Posterior cingulate gyrus (tissue), 11 donors: ENCODE data around the gene PTBP3.
"Not testable (repeated sequence)": the region's sequence is repeated elsewhere in the genome, so short reads cannot be mapped to it uniquely, and the experiment has no call there.

Experiments used
- DNase-seq, 10 donors: peaks; one replicate each; pipeline versions ENCODE4 v3.0.0 to v3.0.0-alpha.2; 2020 to 2021; ENCODE audit warnings: mixed read lengths in 3 of 10
- intact Hi-C: fragments of 100-400 bp; cut with DNase I; formaldehyde crosslinking; loops from one replicate; pipeline ENCODE4 v1.15.1; 2023

The PTBP3 gene

GRCh38 chr9:112365257-112365656 lies 31.8 kb upstream of the PTBP3 start:
- DNase-seq: not testable (repeated sequence)
- intact Hi-C loops: loop anchor here (10.0 kb wide), 1 partner anchor 600 kb away; no protein-coding TSS in a partner anchor

- DNase-seq: no peak
- intact Hi-C loops: loop anchor here (10.0 kb wide), 1 partner anchor 600 kb away; no protein-coding TSS in a partner anchor
Observed at GRCh38 chr9:112364761-112365160, 31.3 kb upstream of the PTBP3 start.

DNA sequence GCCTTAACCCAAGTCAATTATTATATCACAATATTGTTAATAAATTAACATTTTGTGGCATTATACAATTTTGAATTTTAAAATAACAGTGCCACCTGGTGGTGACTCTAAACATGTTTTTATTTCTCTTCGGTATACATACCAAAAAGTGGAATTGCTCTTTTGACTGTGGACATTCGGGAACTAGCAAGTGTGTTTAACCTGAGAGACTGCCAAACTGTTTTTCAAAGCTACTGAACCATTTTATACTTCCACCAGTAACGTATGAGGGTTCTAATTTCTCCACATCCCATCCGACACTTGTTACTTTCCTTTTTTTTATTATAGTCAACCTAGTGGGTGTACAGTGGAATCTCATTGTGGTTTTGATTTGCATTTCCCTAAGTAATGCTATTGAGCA lies 28.2 kb upstream of the PTBP3 start:
- no peak for DNase-seq
- intact Hi-C loops: loop anchor here (2.0 to 10.0 kb wide), 2 partner anchors 275 to 597 kb away; no protein-coding TSS in a partner anchor

GRCh38 chr9:112360047-112360804 lies 26.8 kb upstream of the PTBP3 start:
- no peak for DNase-seq
- intact Hi-C loops: loop anchor here (2.0 to 10.0 kb wide), 2 partner anchors 273 to 595 kb away; no protein-coding TSS in a partner anchor

DNA sequence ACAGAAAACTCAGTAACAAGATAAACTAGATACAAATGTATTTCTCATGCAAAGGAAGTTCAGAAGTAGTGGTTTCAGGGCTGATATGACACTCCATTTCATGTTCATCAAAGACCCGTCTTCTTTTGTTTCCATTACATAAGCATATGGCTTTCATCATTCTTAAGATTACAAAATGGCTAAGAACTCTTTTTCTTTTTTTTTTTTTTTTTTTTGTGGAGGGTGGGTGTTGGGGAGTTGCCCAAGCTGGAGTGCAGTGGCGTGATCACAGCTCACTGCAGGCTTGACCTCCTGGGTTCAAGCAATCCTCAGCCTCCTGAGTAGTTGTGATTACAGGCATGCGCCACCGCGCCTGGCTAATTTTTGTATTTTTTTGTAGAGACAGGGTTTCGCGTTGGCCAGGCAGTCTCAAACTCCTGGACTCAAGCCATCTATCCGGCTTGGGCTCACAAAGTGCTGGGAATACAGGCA lies 22.0 kb upstream of the PTBP3 start:
- intact Hi-C loops: no loop called here
- DNase-seq: no peak

DNA sequence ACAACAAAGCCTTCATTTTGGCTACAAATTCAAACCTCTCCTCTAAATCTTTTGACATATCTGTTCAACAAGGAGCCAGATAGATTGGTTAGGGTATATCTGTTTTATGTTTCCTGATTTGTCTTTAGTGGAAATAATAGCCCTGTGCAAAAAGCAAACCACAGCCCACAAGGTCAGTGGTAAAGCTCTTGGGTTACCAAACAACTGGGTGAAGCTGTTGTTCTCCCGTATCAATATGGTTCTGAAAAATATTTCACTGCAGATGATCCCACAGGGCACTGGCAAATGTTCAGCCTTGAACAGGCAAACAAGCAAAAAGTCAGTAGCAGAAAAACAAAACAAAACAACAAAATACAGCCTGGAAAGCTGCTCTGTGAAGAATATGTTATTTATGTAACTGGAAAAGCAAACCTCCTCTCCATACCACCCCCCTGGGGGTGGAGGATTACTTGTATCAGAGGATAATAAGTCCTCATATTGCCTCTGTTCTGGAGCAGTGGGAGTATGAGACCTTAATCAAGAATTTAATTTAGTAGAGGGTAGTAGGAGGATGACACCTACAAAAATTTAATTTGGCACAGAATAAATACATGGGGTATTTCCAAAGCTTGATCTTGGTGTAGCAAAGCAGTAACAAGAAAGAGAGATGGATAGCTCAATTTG lies 20.8 kb upstream of the PTBP3 start:
- intact Hi-C loops: no loop called here
- no peak for DNase-seq

- DNase-seq: no peak
- intact Hi-C loops: no loop called here
Observed at GRCh38 chr9:112352209-112352608, 18.8 kb upstream of the PTBP3 start.

DNA sequence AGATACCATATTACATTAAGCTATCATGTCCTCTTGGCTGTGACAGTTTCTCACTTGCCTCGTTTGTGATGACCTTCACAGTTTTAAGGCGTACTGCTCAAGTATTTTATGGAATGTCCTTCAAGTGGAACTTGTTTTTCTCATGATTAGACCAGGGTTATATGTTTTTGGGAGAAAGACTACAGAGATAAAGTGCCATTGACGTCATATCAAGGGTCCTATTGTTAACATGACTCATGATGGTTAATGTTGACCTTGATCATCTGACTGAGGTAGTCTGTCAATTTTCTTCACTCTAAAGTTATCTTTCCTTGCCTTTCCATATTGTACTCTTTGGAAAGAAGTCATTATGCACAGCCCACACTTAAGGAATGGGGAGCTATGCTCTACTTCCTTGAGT lies 17.8 kb upstream of the PTBP3 start:
- intact Hi-C loops: no loop called here
- DNase-seq: no peak

- no peak for DNase-seq
- intact Hi-C loops: no loop called here
Observed at GRCh38 chr9:112349008-112349333, 15.6 kb upstream of the PTBP3 start.

- intact Hi-C loops: no loop called here
- DNase-seq: peak; percentile 65 to 96 (median 78)
Observed at GRCh38 chr9:112348257-112349007, 15.0 kb upstream of the PTBP3 start.

GRCh38 chr9:112341730-112342129 lies 8.3 kb upstream of the PTBP3 start:
- intact Hi-C loops: no loop called here
- DNase-seq: no peak

- DNase-seq: no peak
- intact Hi-C loops: loop anchor here (10.0 kb wide), 1 partner anchor 245 kb away; no protein-coding TSS in a partner anchor
Observed at GRCh38 chr9:112339886-112340285, 6.5 kb upstream of the PTBP3 start.

- DNase-seq: no peak
- intact Hi-C loops: loop anchor here (10.0 kb wide), 1 partner anchor 244 kb away; no protein-coding TSS in a partner anchor
Observed at GRCh38 chr9:112338561-112338960, 5.1 kb upstream of the PTBP3 start.

DNA sequence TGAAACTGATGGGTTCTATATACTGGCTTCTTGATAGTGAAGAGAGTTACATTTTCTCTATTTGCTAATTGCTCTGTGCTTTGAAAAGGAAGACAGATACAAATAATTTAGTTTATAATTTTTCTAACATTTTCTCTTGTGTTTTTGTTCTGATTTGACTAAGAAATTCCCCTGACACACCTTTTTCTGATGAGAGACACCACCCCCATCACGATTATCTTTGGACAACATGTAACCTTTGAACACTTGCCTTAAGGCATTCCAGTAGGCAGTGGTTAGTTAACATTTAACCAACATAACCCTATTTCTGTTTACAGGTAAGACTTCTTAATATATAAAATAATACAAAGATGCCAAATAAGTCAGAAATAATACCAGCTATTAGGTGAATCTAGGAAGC lies 4.1 kb upstream of the PTBP3 start:
- DNase-seq: no peak
- intact Hi-C loops: loop anchor here (10.0 kb wide), 1 partner anchor 243 kb away; no protein-coding TSS in a partner anchor

DNA sequence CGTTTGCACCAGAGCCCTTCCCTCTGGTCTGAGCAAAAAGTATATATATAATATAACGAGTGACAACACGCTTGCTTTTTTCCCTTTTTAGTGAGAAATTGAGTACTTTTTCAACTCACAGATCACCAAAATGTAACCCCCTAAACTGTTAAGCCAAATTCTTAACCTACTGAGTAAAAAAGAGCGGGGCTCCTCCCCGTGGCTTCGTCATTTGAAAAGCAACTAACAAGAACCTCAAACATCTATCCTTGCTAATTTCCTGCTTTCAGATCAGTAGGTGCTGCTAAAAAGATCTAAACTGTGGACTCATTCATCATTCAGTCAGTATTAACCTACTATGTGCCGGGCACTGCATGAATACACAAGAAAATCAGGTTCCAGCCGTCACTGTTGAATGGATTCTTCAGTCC lies 1.0 kb upstream of the PTBP3 start:
- DNase-seq: no peak
- intact Hi-C loops: loop anchor here (10.0 kb wide), 1 partner anchor 240 kb away; no protein-coding TSS in a partner anchor

GRCh38 chr9:112333639-112334431 lies 416 bp upstream of the PTBP3 start:
- intact Hi-C loops: loop anchor here (2.0 to 10.0 kb wide), 3 partner anchors 45 to 437 kb away; partner anchors contain the start of gene UGCG

GRCh38 chr9:112332674-112332976 lies 794 bp downstream of the PTBP3 start:
- intact Hi-C loops: loop anchor here (2.0 to 10.0 kb wide), 3 partner anchors 46 to 436 kb away; partner anchors contain the start of gene UGCG

More at GRCh38 chr9:112333639-112334431, 416 bp upstream of the PTBP3 start:
- DNase-seq: peak in 9 of 10 donors; percentile 82 to 99 (median 88)

DNA sequence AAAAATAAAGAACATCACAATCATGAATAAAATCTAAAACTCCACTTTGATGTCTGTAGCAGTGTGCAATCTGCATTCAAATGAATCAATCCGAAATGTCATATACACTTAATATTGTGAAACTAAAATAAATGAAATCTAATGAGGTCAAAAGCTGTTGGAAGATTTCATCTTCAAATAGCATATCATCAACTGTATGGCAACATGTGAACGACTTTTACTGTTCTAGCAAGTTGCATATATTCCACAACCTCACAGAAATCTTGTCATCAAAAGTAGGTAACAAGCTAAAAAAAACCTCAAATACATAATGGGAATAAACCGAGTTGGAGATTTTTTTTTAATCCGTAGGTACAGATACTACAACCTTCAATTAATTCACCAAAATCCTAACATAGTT lies 1.2 kb downstream of the PTBP3 start:
- intact Hi-C loops: loop anchor here (2.0 to 10.0 kb wide), 3 partner anchors 47 to 435 kb away; partner anchors contain the start of gene UGCG
- no peak for DNase-seq

More at GRCh38 chr9:112332674-112332976, 794 bp downstream of the PTBP3 start:
- DNase-seq: no peak

- DNase-seq: no peak
- intact Hi-C loops: loop anchor here (10.0 kb wide), 1 partner anchor 237 kb away; no protein-coding TSS in a partner anchor
Observed at GRCh38 chr9:112331674-112331952, 1.8 kb downstream of the PTBP3 start.

DNA sequence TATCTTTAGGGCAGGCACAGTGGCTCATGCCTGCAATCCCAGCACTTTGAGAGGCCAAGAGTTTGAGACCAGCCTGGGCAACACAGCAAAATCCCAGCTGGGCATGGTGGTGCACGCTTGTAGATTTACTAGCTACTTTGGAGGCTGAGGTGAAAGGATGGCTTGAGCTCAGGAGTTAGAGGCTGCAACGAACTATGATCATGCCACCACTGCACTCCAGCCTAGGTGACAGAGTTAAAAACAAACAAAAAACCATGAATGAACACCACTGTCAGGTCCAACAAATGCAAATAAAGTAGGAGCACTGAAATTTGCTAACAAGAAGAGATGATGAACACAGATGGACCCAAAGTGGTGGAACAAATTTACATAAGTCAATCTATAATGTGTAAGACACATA lies 4.9 kb downstream of the PTBP3 start:
- no peak for DNase-seq
- intact Hi-C loops: no loop called here
